ENCODE data around the gene C9orf153. TPM values are rescaled to one million over a fixed set of nuclear protein-coding genes. Genes with fewer than 3 reads are reported as not detected.

C9orf153 gene
- total RNA-seq, 2 donors from 2014 or later = 1.3 to 7.6 TPM

DNA sequence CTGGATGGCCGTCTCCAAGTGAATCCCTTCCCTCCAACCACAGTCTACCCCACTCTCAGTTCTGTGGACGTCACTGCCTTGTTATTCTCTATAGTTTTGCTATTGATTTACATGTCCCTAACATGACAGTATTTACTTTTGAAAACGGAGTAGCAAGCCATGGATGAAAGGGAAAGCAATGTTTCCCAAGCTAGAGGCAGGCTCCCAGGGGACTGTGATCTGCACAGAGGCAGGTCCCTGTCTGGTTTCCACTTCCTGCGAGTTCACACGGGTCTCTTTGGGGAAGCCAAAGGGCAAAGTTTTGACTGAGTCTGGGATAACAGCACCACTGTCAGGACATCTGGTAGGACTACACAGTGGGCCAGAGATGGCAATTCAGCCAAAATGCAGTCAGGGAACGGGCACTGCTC lies 12.7 kb downstream of the C9orf153 start:
- no peaks in the 10 kb centered on the region for H3K4me1 ChIP-seq
- H3K27ac ChIP-seq = no peak overlapping the region
- peak; percentile 30 for ATAC-seq
- 33 to 38% methylated on average over 6 of the region's 6 CpGs for WGBS, 2 donors
- no peaks in the 10 kb centered on the region for H3K9me3 ChIP-seq
- TF ChIP-seq POLR2A (IDR thresholded peaks at IDR 0.05) = no peak
- TF ChIP-seq, protein P1, sequence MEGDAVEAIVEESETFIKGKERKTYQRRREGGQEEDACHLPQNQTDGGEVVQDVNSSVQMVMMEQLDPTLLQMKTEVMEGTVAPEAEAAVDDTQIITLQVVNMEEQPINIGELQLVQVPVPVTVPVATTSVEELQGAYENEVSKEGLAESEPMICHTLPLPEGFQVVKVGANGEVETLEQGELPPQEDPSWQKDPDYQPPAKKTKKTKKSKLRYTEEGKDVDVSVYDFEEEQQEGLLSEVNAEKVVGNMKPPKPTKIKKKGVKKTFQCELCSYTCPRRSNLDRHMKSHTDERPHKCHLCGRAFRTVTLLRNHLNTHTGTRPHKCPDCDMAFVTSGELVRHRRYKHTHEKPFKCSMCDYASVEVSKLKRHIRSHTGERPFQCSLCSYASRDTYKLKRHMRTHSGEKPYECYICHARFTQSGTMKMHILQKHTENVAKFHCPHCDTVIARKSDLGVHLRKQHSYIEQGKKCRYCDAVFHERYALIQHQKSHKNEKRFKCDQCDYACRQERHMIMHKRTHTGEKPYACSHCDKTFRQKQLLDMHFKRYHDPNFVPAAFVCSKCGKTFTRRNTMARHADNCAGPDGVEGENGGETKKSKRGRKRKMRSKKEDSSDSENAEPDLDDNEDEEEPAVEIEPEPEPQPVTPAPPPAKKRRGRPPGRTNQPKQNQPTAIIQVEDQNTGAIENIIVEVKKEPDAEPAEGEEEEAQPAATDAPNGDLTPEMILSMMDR (IDR thresholded peaks at IDR 0.05) = no peak
- H3K27me3 ChIP-seq = no peaks in the 10 kb centered on the region
- DNase-seq = peak; percentile 7 to 29 (median 16)
- no peaks in the 10 kb centered on the region for H3K36me3 ChIP-seq (replicated peaks in 1 of 2; ENCODE audit: insufficient read depth in 1 of 2, low read depth in 2 of 2)
- no peak overlapping the region for H3K4me3 ChIP-seq
- intact Hi-C loops (cut with DNase I) = no loop called here

DNA sequence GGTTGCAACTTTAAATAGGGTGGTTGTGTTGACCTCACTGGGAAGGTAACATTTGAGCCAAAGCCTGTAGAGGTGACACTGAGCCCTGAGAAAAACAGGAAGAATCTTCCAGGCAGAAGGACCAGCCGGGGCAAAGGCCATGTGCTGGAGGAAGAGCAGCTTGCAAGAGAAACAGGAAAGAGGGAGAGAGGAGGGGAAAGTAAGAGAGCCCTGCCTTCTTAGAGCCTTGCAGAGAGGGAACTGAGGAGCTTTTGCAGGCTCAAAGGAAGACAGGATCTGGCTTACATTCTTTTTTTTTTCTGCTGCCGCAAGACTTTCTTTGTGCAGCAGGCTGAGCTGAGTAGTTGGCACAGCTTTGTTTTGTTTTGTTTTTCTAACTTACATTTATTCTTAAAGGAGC lies 17.4 kb downstream of the C9orf153 start:
- Histone ChIP-seq H3K4me1 (no peaks in the 10 kb centered on the region), H3K9me3 (no peaks in the 10 kb centered on the region), H3K27ac (no peak overlapping the region), H3K27me3 (no peaks in the 10 kb centered on the region), H3K36me3 (replicated peaks in 1 of 2; ENCODE audit: insufficient read depth in 1 of 2, low read depth in 2 of 2) (no peaks in the 10 kb centered on the region), H3K4me3 (no peak overlapping the region)
- 56 to 57% methylated on average over 2 of the region's 2 CpGs for WGBS, 2 donors
- intact Hi-C loops (cut with DNase I) = no loop called here
- no peak for ATAC-seq
- TF ChIP-seq, protein P1 (IDR thresholded peaks at IDR 0.05) = no peak
- no peak for TF ChIP-seq POLR2A (IDR thresholded peaks at IDR 0.05)
- no peak for DNase-seq

DNA sequence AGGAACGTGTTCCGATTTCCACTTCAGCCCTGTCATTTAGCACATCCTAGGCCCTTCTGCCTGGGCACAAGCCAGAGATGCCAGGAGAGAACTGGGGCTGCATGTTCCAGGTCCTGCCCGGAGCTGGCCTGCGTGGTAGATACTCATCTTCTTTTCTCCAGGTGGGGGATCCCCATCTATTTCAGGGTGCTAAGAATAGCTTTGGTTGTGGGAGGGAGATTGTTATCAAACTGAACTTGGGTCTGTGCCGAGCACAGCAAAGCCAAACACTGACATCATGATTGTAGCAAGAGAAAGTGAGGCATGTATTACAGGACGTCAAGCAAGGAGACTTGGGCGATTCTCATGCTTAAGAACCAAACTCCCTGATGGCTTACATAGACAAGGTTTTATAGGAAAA lies 18.2 kb downstream of the C9orf153 start:
- no peak for TF ChIP-seq POLR2A (IDR thresholded peaks at IDR 0.05)
- TF ChIP-seq, protein P1 (IDR thresholded peaks at IDR 0.05) = no peak
- Histone ChIP-seq H3K27me3 (no peaks in the 10 kb centered on the region), H3K27ac (no peak overlapping the region), H3K4me3 (no peak overlapping the region), H3K36me3 (replicated peaks in 1 of 2; ENCODE audit: insufficient read depth in 1 of 2, low read depth in 2 of 2) (no peaks in the 10 kb centered on the region), H3K4me1 (no peaks in the 10 kb centered on the region), H3K9me3 (no peaks in the 10 kb centered on the region)
- DNase-seq (no peak), ATAC-seq (no peak)
- WGBS, 2 donors = 62 to 75% methylated on average over 7 of the region's 7 CpGs
- intact Hi-C loops (cut with DNase I) = no loop called here

DNA sequence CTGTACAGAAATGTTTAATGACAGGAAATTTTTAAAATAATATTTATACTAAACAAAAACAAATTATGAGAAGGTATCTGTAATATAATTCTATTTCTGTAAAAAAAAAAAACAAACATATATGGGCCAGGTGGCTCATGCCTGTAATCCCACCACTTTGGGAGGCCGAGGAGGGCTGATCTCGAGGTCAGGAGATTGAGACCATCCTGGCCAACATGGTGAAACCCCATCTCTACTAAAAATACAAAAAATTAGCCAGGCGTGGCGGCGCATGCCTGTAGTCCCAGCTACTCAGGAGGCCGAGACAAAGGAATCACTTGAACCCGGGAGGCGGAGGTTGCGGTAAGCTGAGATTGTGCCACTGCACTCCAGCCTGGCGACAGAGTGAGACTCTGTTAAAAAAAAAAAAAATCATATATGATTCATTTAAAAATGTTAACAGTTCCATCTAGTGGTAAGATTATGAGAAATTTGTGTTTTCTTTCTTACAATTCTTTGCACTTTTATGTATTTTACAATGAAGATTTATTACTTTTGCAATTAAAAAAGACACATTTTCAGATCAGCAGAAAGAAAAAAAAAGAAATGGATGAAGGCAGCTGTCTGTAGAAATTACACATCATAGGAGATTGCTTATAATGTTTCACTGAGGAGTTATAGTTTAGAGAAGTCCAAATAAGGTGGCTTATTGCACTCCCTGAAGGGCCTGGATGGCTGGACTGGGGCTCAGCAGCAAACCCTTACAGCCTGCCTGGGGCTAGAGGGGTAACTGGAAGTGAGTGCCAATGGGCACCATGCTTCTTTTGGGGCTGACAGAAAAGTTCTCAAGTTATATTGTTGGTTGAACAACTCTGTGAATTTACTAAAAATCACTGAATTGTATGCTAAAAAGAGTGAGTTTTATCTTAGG lies 20.3 kb downstream of the C9orf153 start:
- H3K27ac ChIP-seq = no peak overlapping the region
- H3K4me3 ChIP-seq = no peak overlapping the region
- no peaks in the 10 kb centered on the region for H3K27me3 ChIP-seq
- no peak for DNase-seq
- intact Hi-C loops (cut with DNase I) = no loop called here
- no peaks in the 10 kb centered on the region for H3K4me1 ChIP-seq
- WGBS, 2 donors = 59% methylated on average over 10 of the region's 10 CpGs
- H3K36me3 ChIP-seq (replicated peaks in 1 of 2; ENCODE audit: insufficient read depth in 1 of 2, low read depth in 2 of 2) = no peaks in the 10 kb centered on the region
- TF ChIP-seq, protein P1 (IDR thresholded peaks at IDR 0.05) = peak in 4 of 7 experiments; percentile 15 to 28 (median 22)
- TF ChIP-seq POLR2A (IDR thresholded peaks at IDR 0.05) = no peak
- ATAC-seq = no peak
- H3K9me3 ChIP-seq = no peaks in the 10 kb centered on the region

DNA sequence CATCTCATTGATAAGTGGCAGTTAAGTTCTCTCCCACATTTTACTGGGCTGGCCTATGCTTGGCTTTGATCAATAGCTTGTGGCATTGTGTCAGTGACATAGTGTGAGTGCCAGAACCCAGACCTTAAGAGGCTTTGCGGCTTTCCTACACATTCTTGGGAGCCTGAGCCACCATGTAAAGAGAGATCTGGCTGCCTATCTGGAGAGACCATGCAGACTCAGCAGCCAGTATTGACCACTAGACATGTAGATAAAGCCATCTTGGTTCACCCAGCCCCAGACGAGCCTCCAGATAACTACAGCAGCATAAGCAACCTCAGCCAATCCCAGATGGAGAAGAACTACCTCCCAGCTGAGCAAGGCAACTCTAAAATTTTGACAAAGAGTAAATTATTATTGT lies 28.6 kb downstream of the C9orf153 start:
- H3K4me3 ChIP-seq = no peak overlapping the region
- WGBS, 2 donors = 59 to 74% methylated on average over 2 of the region's 2 CpGs
- no peak for ATAC-seq
- H3K36me3 ChIP-seq (replicated peaks in 1 of 2; ENCODE audit: insufficient read depth in 1 of 2, low read depth in 2 of 2) = no peaks in the 10 kb centered on the region
- intact Hi-C loops (cut with DNase I) = no loop called here
- no peaks in the 10 kb centered on the region for H3K9me3 ChIP-seq
- H3K4me1 ChIP-seq = no peaks in the 10 kb centered on the region
- no peak overlapping the region for H3K27ac ChIP-seq
- TF ChIP-seq POLR2A (IDR thresholded peaks at IDR 0.05) = no peak
- TF ChIP-seq, protein P1 (IDR thresholded peaks at IDR 0.05) = no peak
- no peak for DNase-seq
- no peaks in the 10 kb centered on the region for H3K27me3 ChIP-seq

All from body of pancreas (tissue), 4 donors.